GM19351 (cell line): Measurements from ENCODE around the gene MARCHF3.
"Not testable (repeated sequence)": the region's sequence is repeated elsewhere in the genome, so short reads cannot be mapped to it uniquely, and the experiment has no call there.

ENCODE experiments used
- ATAC-seq: cut with Tn5 transposase; IDR thresholded peaks from one replicate; pipeline ENCODE4 v1.9.1; 2021; ENCODE audit warnings: mild to moderate bottlenecking, moderate library complexity; ENCODE audit not compliant: unreplicated experiment

Gene MARCHF3

DNA sequence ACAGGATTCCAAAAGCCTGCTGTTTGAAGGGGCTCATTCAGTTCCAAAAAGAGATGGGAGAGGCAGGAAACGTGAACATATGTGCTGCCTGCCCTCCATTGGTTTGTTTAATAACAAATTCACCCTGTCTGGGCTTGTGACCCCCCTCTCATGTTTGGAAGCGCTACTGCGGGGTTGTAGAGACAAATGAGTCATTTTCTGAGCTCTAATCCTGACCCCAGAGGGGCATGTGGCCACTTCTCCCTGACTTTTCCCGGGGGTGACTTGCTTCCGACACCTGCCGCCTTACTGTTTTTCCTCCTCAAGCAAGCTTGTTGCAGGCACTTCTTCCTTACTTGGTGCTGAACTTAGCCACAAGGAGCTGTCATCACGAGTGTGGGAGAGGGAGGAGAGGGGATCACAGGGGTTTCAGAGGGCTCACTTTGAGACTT, 177.5 kb downstream of the MARCHF3 start:
- no peak for ATAC-seq

DNA sequence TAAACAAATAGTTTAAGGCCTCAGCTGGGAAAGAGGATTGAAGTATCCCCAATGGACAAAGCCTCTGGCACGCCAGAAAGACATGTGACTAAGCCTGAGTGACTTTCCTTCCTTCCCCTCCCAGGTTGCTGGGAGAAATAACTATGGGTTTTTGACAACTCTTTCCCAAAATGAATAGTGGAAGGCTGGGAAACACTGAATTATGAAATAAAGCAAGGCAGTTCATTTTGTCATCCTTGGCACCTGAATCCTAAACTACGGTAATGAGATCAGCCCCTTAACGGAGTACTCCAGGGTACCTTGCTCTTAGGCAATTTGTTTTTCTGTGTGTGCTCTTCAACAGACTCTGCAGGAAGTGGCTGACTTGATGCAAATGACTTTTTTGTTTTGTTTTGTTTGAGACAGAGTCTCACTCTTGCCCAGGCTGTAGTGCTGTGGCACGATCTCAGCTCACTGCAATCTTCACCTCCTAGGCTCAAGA, 178.2 kb downstream of the MARCHF3 start:
- ATAC-seq: peak; percentile 89

DNA sequence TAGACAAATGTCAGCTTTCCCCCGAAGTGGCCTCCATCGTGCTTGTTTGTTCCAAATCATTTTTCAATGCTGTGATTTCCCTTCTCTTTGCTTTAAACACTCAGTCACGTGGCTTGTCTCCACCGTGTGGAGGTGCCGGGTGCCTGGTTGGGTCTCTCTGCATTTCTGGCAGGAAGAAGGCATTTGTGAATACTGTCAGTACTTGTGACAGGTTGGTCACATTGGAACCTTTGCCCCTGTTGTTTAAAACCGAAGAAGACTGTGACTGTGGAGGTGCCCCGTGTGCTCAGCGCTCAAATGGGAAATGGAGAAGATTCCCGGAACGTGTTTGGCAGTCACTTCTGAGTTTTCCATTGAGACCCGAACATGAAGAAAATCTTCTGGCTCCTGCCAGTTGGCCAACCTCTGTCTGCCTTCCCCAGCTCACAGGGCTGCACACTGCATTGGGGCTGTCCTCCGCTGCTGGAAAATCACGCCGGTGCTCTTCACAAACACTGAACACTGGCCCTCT, 178.8 kb downstream of the MARCHF3 start:
- ATAC-seq: no peak

DNA sequence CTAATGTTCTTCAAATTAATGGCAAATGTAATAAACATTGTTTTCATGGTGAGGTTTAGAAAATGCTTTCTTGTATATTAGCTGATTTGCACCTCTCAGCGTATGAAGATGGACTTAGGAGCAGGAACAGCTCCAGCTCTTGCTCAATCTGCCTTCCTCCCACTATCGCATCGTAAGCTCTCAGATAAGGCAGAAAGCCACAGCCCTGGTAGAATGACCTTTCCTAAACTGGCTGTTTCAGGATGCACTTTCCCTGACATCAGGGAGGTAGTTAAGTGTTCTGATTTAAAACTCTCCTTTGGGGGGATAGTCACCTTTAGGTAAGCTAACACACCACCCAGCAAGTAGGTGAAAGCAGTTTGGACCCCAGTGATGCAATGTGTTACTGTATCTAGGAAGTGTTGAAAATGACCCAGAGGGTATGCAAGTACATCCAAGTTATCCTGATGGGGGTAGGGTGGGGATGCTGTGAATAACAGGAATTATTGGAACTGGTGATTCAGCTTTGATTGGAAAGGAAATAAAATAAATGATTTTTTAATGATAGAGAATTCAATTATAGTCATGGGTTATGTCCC, 181.2 kb downstream of the MARCHF3 start:
- ATAC-seq: no peak

DNA sequence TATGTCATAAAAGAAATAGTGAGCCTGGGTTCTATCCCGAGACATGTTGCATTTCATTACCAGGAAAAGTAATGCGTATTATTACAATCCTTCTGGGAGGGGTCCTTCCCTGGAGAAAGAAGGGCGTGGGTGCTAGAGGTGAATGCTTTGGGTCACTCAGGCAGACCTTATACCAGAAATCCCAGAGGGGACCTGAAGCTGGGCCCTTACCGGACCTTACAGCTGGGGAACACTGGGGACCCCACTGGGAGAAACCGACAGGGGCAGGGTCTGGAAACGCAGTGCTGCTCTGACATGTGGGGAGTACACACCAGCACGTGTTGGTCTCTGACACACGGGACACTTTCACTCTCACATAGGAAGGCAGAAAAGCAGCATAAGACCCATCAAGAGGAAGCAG, 182.1 kb downstream of the MARCHF3 start:
- ATAC-seq: no peak

DNA sequence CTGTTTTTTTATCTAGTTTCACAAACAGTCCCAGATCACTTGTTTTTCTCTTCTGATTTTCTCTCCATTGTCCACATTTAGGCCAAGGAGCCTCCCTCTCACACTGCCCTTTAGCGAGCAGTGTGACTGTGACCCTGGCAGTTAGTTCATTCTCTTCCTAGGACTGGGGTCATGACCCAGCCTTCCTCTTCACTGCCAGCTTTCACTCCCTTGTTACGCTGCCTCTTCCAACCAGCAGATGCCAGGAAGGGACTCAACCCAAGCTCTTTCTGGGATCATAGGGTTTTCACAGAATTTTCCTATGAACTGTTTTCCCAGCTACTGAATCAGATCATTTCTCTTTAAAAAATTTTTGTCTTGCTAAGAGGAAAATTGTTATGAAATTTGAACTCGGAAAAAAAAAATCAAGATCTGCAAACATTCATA, 182.5 kb downstream of the MARCHF3 start:
- no peak for ATAC-seq

DNA sequence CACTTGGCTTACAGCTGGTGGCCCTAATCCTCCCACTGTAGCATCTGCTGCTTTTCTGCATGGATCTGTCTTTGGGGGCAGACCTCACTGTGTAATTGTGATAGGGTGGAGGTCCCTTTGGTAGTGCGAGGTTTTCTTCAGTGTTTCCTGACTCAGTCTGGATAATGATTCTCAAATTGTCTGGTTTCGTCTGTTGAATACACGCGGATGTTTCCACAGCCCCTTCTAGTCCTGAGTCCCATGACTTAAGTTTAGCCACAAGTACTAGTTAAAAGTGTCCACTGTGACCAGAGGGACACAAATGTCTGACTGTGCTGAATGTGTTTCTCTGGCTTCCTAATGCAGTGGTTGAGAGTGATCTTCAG, 182.9 kb downstream of the MARCHF3 start:
- no peak for ATAC-seq

DNA sequence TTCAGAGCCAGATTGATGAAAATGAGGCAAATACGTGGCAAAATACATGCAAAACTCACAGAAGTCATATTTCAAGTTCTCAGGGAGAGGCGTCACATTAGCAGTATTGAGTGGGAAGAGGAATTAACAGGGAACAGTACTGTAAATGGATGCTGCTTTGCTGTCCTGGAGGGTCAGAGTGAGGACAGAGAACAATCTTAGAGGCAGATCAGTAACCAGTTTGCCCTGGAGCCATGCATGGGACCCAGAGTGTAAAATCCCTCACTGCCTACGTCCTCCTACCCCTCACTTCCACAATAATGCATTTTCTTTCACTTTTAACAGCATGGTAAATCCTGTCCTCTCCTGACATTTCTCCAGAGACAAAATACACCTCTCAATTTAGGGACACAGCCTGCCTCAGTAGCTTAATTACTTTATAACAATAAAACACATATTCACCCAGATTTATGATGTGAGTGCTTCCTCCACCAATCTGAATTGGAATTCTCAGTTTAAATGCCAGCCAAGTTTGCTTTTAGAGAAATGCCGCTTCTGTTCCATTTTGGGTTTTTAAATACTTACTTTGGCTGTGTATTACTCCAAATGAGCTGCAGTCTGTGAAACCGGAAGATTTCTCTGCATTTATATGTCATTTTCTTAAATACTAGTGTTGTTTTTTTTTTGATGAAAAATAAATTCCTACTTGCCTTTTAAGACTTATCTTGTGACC, 183.5 kb downstream of the MARCHF3 start:
- ATAC-seq: no peak

DNA sequence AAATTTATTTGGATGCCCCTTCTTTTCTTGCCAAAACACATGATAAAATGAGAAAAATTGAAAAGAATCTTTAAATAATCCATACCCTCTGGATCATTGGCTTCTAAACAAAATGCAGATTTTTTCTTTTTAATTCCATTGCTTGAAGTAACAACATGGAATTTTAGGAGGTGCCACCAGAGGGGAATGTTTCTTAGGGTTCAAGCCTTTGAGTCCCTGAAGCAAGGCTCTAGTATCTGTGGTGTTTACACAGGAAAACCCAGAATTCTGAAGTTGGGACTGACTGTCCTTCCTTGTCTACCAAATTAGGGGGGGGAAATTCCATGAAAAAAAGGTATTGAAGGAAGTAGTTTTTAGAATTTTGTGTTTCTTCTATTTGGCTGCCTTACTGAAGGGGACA, 184.0 kb downstream of the MARCHF3 start:
- no peak for ATAC-seq

DNA sequence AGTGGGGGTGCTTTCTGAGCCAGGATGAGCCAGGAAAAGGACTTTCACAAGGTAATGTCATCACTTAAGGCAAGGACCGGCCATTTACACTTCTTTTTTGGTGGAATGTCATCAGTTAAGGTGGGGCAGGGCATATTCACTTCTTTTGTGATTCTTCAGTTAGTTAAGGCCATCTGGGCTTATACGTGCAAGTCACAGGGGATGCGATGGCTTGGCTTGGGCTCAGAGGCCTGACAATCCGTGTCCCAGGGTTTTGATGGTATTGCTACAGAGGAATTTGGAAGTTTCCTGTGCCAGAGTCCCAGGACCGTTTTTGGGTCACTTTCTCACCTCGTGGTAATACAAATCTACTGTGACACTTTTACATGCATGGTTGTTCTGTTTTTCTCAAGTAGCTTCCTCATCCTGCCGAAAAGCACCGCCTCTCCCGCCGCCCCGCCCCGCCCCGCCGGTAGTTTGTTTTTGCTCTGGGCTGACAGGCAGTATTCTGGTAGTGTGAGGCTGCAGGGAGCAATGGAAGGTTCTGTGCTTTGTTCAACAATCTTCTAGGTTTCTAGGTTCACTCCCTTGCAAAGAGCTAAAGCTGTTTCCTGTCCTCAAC, 184.8 kb downstream of the MARCHF3 start:
- peak; percentile 98 for ATAC-seq

DNA sequence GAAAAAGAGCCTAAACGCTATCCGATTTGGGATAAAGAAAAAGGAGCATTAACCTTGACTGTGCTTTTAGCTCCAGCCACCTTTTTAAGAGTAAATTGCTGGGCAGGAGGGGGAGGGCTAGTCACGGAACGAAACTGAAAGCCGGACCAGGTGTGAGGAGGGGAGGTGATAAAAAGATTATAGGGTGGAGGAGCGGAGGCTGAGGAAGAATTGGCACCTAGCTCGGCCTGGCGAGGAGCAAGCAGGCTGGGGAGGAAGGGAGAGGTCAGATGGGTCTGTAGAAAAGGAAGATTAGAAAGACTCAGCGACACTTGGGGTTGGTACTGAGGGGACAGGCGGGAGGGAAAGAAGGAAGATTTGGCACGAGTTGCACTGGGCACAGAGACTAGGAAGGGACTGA, 187.0 kb downstream of the MARCHF3 start:
- ATAC-seq: not testable (repeated sequence)

DNA sequence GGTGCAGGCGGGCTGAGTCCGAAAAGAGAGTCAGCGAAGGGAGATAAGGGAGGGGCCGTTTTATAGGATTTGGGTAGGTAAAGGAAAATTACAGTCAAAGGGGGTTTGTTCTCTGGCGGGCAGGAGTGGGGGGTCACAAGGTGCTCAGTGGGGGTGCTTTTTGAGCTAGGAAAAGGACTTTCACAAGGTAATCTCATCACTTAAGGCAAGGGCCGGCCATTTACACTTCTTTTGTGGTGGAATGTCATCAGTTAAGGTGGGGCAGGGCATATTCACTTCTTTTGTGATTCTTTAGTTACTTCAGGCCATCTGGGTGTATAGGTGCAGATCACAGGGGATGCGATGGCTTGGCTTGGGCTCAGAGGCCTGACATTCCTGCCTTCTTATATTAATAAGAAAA, 191.0 kb downstream of the MARCHF3 start:
- not testable (repeated sequence) for ATAC-seq

DNA sequence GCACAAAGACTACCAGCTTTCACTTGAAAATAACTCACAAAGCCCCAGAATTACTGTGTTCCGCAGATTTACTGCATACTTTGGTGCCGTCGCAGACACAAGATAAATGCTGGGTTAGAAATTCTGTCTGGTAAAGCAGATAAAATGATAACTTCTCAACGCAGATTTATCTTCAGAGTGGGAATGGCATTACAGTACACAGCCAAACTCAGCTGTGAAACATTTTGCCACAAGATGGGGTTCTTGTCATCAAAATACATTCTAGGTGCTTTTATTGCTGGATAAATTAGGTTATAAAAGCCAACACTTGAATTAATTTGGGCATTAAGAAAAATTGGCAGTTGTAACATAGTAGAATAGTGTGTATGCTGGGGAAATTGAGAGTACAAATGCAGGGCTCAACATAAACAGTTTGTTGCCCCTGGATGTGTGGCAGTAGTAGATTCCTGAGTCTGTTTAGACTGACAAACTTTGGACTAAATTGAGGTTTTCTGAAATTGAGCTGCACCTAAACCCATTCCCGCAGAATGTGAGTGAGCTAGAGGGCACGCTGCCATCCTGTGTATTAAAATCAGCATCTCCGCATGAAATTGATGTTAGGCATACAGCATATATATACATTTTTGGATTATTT, 192.3 kb downstream of the MARCHF3 start:
- ATAC-seq: no peak

DNA sequence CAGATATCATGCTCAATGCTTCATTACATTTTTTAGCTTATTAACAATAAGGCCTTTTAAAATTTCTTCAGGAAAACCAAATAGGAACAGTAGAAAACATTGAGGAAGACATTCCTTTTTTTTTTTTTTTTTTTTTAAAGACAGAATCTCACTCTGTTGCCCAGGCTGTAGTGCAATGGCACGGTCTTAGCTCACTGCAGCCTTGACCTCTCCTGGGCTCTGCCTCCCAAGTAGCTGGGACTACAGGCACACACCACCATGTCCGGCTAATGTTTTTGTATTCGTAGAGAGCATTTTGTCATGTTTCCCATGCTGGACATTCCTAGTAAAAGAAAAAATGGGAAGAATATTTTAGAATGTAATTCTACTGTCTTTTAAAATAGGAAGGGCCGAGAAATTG, 193.1 kb downstream of the MARCHF3 start:
- no peak for ATAC-seq

DNA sequence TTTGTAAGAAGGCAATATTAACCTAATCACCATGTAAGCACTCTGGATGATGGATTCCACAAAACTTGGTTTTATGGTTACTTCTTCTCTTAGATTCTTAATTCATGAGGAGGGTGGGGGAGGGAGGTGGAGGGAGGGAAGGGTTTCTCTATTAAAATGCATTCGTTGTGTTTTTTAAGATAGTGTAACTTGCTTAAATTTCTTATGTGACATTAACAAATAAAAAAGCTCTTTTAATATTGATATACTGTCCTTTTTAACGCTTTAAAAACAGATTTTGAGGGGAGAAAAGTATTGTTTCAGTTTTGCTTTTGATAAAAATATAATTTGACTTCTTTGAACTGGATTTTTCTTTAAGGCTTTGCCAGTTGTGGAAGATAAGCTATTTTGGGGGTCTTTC, 193.6 kb downstream of the MARCHF3 start:
- ATAC-seq: no peak

DNA sequence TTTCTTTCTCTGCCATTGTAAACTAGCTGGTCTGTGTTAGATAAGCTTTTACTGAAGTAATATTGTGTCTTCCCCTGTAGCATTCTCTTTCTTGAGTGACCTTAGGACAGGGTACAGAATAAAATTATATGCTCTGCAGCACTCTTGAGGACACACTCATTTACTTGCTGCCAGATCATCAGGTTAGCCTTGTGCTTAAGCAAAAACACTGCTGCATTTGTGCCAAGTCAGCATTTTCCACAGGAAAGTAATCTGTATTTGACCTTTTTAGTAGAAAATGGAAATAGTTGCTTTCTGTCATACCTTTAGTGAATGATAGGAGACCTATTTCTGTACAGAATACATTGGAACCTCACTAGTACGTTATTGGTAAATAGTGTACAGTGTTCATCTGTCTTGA, 199.2 kb downstream of the MARCHF3 start:
- no peak for ATAC-seq

DNA sequence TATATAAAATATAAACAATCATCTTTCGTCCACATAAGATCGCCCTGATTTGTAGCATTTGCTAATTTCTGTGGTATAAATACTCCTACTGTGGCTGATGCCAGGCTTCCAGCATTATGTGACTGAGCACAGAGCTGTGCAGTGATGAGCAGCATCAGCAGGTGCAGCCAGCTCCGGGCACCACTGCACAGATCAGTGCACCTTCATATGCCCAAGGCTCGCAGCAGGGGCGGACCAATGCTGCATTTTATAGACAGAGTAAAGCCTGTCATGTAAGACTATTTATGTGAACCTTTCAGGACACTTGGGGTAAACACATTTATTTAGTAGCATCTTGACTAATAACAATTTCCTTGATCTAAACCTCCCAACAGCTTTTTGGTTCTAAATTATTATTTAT, 200.3 kb downstream of the MARCHF3 start:
- no peak for ATAC-seq

DNA sequence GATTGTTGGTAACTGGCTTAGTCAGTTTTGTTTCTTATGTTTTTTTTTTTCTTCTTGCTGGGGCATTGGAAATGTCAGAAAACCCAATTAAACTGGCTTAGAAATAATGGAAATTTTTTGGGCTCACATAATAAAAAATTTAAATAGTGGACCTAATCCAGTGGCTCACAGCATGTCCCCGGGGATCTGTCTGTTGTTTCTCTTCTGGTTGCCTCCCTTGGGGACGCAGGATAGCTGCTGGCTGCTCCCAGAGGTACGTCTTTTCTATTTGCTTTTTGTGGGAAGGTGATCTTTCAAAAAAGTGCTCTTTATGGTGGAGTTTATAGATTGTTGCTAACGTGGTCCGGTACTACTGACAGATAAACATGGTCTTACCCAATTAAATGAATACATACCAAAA, 201.3 kb downstream of the MARCHF3 start:
- ATAC-seq: no peak

DNA sequence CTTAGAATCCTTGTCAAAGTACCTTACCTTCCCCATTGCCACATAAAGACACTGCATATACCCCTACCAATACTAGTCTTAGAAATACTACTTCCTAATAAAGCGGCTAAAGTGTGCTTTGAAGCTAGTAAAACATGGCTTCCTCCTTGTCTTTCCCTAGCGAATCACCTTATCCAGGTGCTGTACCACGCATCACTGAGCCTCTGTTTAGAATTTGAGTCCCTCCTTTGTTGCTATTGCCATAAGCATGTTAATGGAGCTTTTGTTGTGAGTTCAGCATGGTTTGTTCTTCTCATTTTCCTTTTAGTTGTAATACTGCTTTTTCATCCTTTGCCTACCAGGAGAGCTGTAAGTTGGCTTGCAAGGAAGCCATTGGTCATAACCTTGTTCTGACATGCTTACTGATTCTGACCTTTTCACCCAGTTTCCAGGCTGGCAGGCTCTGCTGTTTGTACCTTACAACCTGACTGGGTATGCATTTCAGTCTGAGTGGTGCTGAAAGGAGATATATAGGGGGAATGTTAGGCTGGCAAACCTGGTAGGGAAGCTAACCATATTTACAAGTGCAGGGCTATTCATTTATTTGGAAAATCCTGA, 203.6 kb downstream of the MARCHF3 start:
- ATAC-seq: no peak

DNA sequence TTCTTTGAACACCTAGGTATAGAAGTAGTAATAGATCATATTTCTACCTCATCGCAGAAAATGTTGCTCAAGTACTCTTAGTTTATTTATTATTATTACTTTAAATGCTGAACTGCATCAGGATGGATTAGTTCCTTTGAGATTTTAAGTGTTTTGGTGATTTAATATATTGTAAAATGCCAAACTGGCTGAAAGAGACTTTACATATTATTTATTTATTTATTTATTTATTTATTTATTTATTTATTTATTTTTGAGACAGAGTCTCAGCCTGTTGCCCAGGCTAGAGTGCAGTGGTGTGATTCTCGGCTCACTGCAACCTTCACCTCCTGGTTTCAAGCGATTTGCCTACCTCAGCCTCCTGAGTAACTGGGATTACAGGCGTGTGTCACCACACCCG, 211.1 kb downstream of the MARCHF3 start:
- no peak for ATAC-seq

DNA sequence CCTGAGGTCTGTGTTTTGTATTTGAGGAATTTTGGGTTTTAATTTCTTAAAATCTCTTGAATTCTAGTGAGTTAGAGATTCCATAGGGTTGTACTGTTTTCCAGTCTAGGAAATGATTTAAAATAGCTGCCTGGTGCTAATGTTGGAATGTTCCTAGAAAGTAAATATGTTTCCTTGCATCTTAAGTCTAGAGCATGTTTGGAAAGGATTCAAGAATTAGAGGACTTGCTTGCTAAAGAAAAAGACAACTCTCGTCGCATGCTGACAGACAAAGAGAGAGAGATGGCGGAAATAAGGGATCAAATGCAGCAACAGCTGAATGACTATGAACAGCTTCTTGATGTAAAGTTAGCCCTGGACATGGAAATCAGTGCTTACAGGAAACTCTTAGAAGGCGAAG, 211.6 kb downstream of the MARCHF3 start:
- ATAC-seq: no peak
